Smooth muscle cell (in vitro differentiated cells): ENCODE data around the gene KLHL2. TPM values are rescaled to one million over a fixed set of nuclear protein-coding genes. Genes with fewer than 3 reads are reported as not detected.

Source experiments
- DNase-seq: peaks from one replicate; lab custom pipeline; 2025; ENCODE audit not compliant: unreplicated experiment; lab: John Stamatoyannopoulos, UW
- H2AFZ ChIP-seq: fragments of 200-600 bp; sonication (generic); 2 replicates; pipeline ENCODE4 v1.6.0; 2016; ENCODE audit warnings: antibody characterized with exemption, low read depth, mild to moderate bottlenecking
- H3F3A ChIP-seq: fragments of 200-600 bp; sonication (generic); 2 replicates; pipeline ENCODE4 v1.6.0; 2017; ENCODE audit warnings: antibody characterized with exemption, low read depth
- H3K27ac ChIP-seq: fragments of 200-600 bp; sonication (generic); 2 replicates; pipeline ENCODE4 v1.5.1; 2016; ENCODE audit warnings: low read depth, mild to moderate bottlenecking
- H3K27me3 ChIP-seq: fragments of 200-600 bp; sonication (generic); 2 replicates; pipeline ENCODE4 v1.6.1; 2016; ENCODE audit warnings: low read depth, mild to moderate bottlenecking
- H3K36me3 ChIP-seq: fragments of 200-600 bp; sonication (generic); 2 replicates; pipeline ENCODE4 v1.5.1; 2016; ENCODE audit warnings: low read depth
- H3K4me1 ChIP-seq: fragments of 200-600 bp; sonication (generic); 2 replicates; pipeline ENCODE4 v1.5.1; 2016; ENCODE audit warnings: low read depth
- H3K4me2 ChIP-seq: fragments of 200-600 bp; sonication (generic); 2 replicates; pipeline ENCODE4 v1.6.0; 2016; ENCODE audit warnings: mild to moderate bottlenecking
- H3K4me3 ChIP-seq: fragments of 200-600 bp; sonication (generic); 2 replicates; pipeline ENCODE4 v1.5.1; 2016; ENCODE audit warnings: mild to moderate bottlenecking
- H3K79me2 ChIP-seq: fragments of 200-600 bp; sonication (generic); 2 replicates; pipeline ENCODE4 v1.6.0; 2016; ENCODE audit warnings: low read depth, mild to moderate bottlenecking
- H3K9ac ChIP-seq: fragments of 200-600 bp; sonication (generic); 2 replicates; pipeline ENCODE4 v1.6.0; 2016; ENCODE audit warnings: low read depth
- H3K9me3 ChIP-seq: fragments of 200-600 bp; sonication (generic); replicated peaks from 2 replicates; pipeline ENCODE4 v1.5.1; 2016; ENCODE audit warnings: low read depth
- H4K20me1 ChIP-seq: fragments of 200-600 bp; sonication (generic); 2 replicates; pipeline ENCODE4 v1.6.0; 2016; ENCODE audit warnings: low read depth
- CTCF ChIP-seq: fragments of 200-600 bp; sonication (generic); IDR thresholded peaks from 2 replicates; pipeline ENCODE4 v1.5.1; 2017; ENCODE audit warnings: borderline replicate concordance, mild to moderate bottlenecking, antibody characterized with exemption; ENCODE audit not compliant: insufficient read depth, poor library complexity, severe bottlenecking
- WGBS: methylation state at CpG from one replicate; pipeline ENCODE4 v1.1.7; 2016; ENCODE audit warnings: low lambda C conversion rate; 5-methylcytosine and 5-hydroxymethylcytosine counted together
- polyA plus RNA-seq: library from polyadenylated mRNA; unstranded; fragments of >200 nt; fragmentation: Nextera tagmentation; extraction: Ambion mirVana; gene quantifications from 2 replicates; pipeline ENCODE4 v1.2.1, GENCODE V29; 2016
- total RNA-seq: library from RNA; depleted of rRNA; stranded (reverse); fragments of >200 nt; gene quantifications from 2 replicates; pipeline ENCODE4 v1.2.3, GENCODE V29; 2014

The KLHL2 gene
- total and polyA plus RNA-seq, 2 experiments from 2014 or later: 2.6 to 18.6 TPM

DNA sequence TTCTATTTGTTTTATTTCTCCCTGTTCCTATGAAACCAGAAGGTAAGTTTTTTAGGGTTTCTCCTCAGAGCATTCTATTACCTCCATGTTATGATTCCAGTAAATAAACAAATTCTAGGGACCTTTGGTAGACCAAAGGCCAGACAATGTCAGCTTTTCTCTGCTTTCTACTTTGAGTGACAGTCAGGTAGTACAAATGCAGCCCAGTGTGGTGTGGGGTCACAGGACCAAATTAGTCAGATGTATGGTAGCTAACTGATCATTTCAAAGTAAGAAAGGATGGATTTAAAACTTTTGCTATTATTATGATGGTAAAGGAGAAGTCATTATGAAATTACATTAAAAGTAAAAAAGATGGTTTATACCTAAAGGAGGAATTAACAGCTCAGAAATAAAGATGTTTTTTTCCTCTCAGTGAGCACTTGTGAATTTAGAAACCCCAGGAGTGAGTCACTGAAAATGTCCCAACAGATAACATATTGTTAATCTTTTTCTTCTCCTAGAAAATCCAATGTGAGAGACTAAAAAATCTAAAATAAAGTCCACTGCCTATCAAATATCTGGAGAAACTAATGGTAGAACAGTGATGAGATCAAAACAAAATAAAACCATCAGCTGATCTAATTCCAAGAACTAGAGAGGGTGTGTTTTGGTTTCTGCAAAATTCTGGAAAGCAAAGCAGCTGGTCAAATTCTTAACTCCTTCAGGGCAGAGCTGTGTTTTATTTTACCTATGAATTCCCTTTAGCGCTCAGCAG lies 16.6 kb upstream of the KLHL2 start:
- no peaks in the 10 kb centered on the region for H4K20me1 ChIP-seq
- H3K4me1 ChIP-seq: no peaks in the 10 kb centered on the region
- H2AFZ ChIP-seq: no peak overlapping the region
- 100% methylated on average over 1 of the region's 1 CpG for WGBS
- no peaks in the 10 kb centered on the region for H3K9me3 ChIP-seq
- H3K9ac ChIP-seq: no peak overlapping the region
- H3K27ac ChIP-seq: no peak overlapping the region
- H3K36me3 ChIP-seq: no peaks in the 10 kb centered on the region
- no peak for DNase-seq
- no peak overlapping the region for H3K4me2 ChIP-seq
- no peak overlapping the region for H3K4me3 ChIP-seq
- TF ChIP-seq CTCF: no peak
- no peaks in the 10 kb centered on the region for H3F3A ChIP-seq
- no peaks in the 10 kb centered on the region for H3K27me3 ChIP-seq
- H3K79me2 ChIP-seq: no peaks in the 10 kb centered on the region

- no peak overlapping the region for H2AFZ ChIP-seq
- H3K9ac ChIP-seq: no peak overlapping the region
- H4K20me1 ChIP-seq: no peaks in the 10 kb centered on the region
- no peaks in the 10 kb centered on the region for H3K79me2 ChIP-seq
- no peak overlapping the region for H3K27ac ChIP-seq
- TF ChIP-seq CTCF: no peak
- DNase-seq: no peak
- no peaks in the 10 kb centered on the region for H3K27me3 ChIP-seq
- H3K4me3 ChIP-seq: no peak overlapping the region
- H3K36me3 ChIP-seq: no peaks in the 10 kb centered on the region
- no peaks in the 10 kb centered on the region for H3K9me3 ChIP-seq
- no peaks in the 10 kb centered on the region for H3K4me1 ChIP-seq
- H3F3A ChIP-seq: no peaks in the 10 kb centered on the region
- no peak overlapping the region for H3K4me2 ChIP-seq
- 86% methylated on average over 2 of the region's 2 CpGs for WGBS
Observed at GRCh38 chr4:165191348-165191656, 16.1 kb upstream of the KLHL2 start.

DNA sequence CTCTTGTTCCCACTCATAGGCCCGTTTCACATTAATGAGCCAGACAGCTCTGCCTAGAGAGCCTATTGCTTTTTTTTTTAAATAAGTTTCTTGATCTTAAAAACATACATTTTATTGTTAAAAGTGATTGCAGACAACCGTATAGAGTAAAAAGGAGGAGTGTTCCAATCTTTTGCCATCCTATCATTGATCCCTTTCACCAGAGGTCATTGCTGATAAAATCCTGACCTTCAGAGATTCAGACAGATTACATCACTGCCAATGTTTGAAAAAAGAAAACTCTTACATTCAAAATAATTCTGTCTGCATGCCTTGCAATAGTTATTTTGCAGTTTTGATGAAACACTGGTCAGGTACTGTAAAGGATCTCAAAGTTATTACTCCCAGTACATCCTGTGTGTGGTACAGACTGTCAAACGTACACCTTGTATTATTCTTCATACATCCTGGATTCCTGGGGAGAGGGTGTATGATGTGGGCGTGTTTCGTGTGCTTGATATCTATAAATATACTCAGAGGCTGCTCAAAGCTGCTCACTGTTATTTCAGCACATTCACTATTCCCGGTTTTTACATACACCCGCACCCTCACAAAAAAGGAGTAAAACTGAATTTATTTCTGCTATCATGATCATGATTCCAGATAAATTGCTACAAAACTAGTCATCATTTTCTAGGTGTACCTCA lies 15.4 kb upstream of the KLHL2 start:
- no peak for TF ChIP-seq CTCF
- H3K9me3 ChIP-seq: no peaks in the 10 kb centered on the region
- 87% methylated on average over 7 of the region's 7 CpGs for WGBS
- no peak overlapping the region for H3K27ac ChIP-seq
- DNase-seq: no peak
- no peak overlapping the region for H2AFZ ChIP-seq
- H3K9ac ChIP-seq: no peak overlapping the region
- H3F3A ChIP-seq: no peaks in the 10 kb centered on the region
- no peaks in the 10 kb centered on the region for H4K20me1 ChIP-seq
- no peak overlapping the region for H3K4me3 ChIP-seq
- H3K79me2 ChIP-seq: no peaks in the 10 kb centered on the region
- H3K4me2 ChIP-seq: no peak overlapping the region
- no peaks in the 10 kb centered on the region for H3K36me3 ChIP-seq
- no peaks in the 10 kb centered on the region for H3K27me3 ChIP-seq
- H3K4me1 ChIP-seq: no peaks in the 10 kb centered on the region
